Natural killer cell (primary cell): ENCODE results near the gene SF3A2. TPM values are rescaled to one million over a fixed set of nuclear protein-coding genes. Genes with fewer than 3 reads are reported as not detected.
"Not testable (repeated sequence)": the region's sequence is repeated elsewhere in the genome, so short reads cannot be mapped to it uniquely, and the experiment has no call there.

ENCODE experiments used
- ATAC-seq, 3 donors: fragments of 150-1000 bp in 2 of 3; fragments of 200-7000 bp in 1 of 3; cut with Tn5 transposase; 1 replicate in 1 of 3; 2 replicates in 2 of 3; pipeline ENCODE4 v1.10.0; 2021; ENCODE audit warnings: mild to moderate bottlenecking in 2 of 3, moderate library complexity in 2 of 3
- DNase-seq, 2 donors: peaks; one replicate each; pipeline versions ENCODE4 v3.0.0 to v3.0.0-alpha.2; 2013 to 2021; ENCODE audit warnings: mixed read lengths in 1 of 2
- H3K27ac ChIP-seq: one replicate; pipeline ENCODE4 v1.5.1; 2013; ENCODE audit warnings: mild to moderate bottlenecking, low read length
- H3K27me3 ChIP-seq: one replicate; pipeline ENCODE4 v1.6.1; 2013; ENCODE audit warnings: low read length; ENCODE audit not compliant: control insufficient read depth, insufficient read depth
- H3K36me3 ChIP-seq: one replicate; pipeline ENCODE4 v1.6.1; 2013; ENCODE audit warnings: low read length; ENCODE audit not compliant: control insufficient read depth, insufficient read depth
- H3K4me1 ChIP-seq: one replicate; pipeline ENCODE4 v1.6.1; 2013; ENCODE audit warnings: low read length; ENCODE audit not compliant: control insufficient read depth, insufficient read depth
- H3K4me3 ChIP-seq: one replicate; pipeline ENCODE4 v1.5.1; 2013; ENCODE audit warnings: low read length
- H3K9me3 ChIP-seq: one replicate; pipeline ENCODE4 v1.6.1; 2013; ENCODE audit warnings: low read length; ENCODE audit not compliant: control insufficient read depth, insufficient read depth
- H3K27ac Mint-ChIP-seq, 2 donors: one replicate each; pipeline ENCODE4 v1.8.0; 2022; ENCODE audit warnings: mild to moderate bottlenecking in 2 of 2, mixed read lengths in 2 of 2, moderate library complexity in 1 of 2
- H3K27me3 Mint-ChIP-seq, 2 donors: one replicate each; pipeline ENCODE4 v1.8.0; 2022; ENCODE audit warnings: low read depth in 2 of 2, mixed read lengths in 2 of 2
- H3K36me3 Mint-ChIP-seq: one replicate; pipeline ENCODE4 v1.8.0; 2022; ENCODE audit warnings: mixed read lengths
- H3K4me1 Mint-ChIP-seq, 2 donors: one replicate each; pipeline ENCODE4 v1.8.0; 2022; ENCODE audit warnings: mixed read lengths in 2 of 2
- H3K4me3 Mint-ChIP-seq: one replicate; pipeline ENCODE4 v1.8.0; 2022; ENCODE audit warnings: mild to moderate bottlenecking, moderate library complexity, mixed read lengths
- H3K9me3 Mint-ChIP-seq, 2 donors: one replicate each; pipeline ENCODE4 v1.8.0; 2022; ENCODE audit warnings: mixed read lengths in 2 of 2
- CTCF ChIP-seq: fragments of 200-600 bp; IDR thresholded peaks from one replicate; pipeline ENCODE4 v1.8.0; 2022; ENCODE audit warnings: antibody characterized with exemption
- whole genome bisulfite sequencing: methylation state at CpG from one replicate; pipeline ENCODE4 v1.1.7; 2013; ENCODE audit warnings: missing lambda C conversion rate; ENCODE audit not compliant: insufficient coverage; 5-methylcytosine and 5-hydroxymethylcytosine counted together
- intact Hi-C: fragments of 100-400 bp; cut with micrococcal nuclease; formaldehyde crosslinking; loops from one replicate; pipeline ENCODE4 v1.14.2; 2022
- total RNA-seq, 4 donors: library from RNA; stranded (reverse); fragments of 120-200 nt in 1 of 4; gene quantifications; one replicate each; pipeline versions ENCODE4 v1.2.3 to v1.2.4, GENCODE V29; 2013 to 2022

SF3A2 gene
- total RNA-seq, 3 donors from 2014 or later (not counting 1 experiment from before 2014, with no cell fraction given) = 143 to 165 (median 147) TPM

- H3K9me3 ChIP-seq = no peaks in the 10 kb centered on the region
- H3K4me3 Mint-ChIP-seq = no peak overlapping the region
- WGBS = 94% methylated on average over 37 of the region's 37 CpGs
- H3K27me3 Mint-ChIP-seq = no peaks in the 10 kb centered on the region
- H3K36me3 ChIP-seq = peaks cover 22% of the 10 kb centered on the region
- H3K4me1 ChIP-seq = no peaks in the 10 kb centered on the region
- no peaks in the 10 kb centered on the region for H3K27me3 ChIP-seq
- H3K27ac ChIP-seq = no peak overlapping the region
- ATAC-seq (no peak), DNase-seq (no peak)
- TF ChIP-seq CTCF = no peak
- peaks cover 19 to 33% of the 10 kb centered on the region in 2 donors for H3K4me1 Mint-ChIP-seq
- H3K27ac Mint-ChIP-seq = peak overlapping the region in 1 of 2 donors; percentile 52
- no peaks in the 10 kb centered on the region for H3K9me3 Mint-ChIP-seq
- no peak overlapping the region for H3K4me3 ChIP-seq
- intact Hi-C loops = no loop called here
- H3K36me3 Mint-ChIP-seq = no peaks in the 10 kb centered on the region
Observed at GRCh38 chr19:2199861-2200623, 36.6 kb upstream of the SF3A2 start.

GRCh38 chr19:2200624-2201294 lies 35.9 kb upstream of the SF3A2 start:
- intact Hi-C loops, H3K27ac ChIP-seq, H3K4me3 ChIP-seq, H3K4me3 Mint-ChIP-seq, H3K36me3 Mint-ChIP-seq, ATAC-seq, H3K9me3 ChIP-seq, H3K9me3 Mint-ChIP-seq, H3K27me3 ChIP-seq, H3K4me1 ChIP-seq, DNase-seq, H3K27me3 Mint-ChIP-seq: not testable (repeated sequence)
- H3K36me3 ChIP-seq = peaks cover 17% of the 10 kb centered on the region
- Mint-ChIP-seq H3K4me1 (peaks cover 19 to 33% of the 10 kb centered on the region in 2 donors), H3K27ac (peak overlapping the region in 1 of 2 donors; percentile 52)
- 97% methylated on average over 50 of the region's 50 CpGs for WGBS

GRCh38 chr19:2201473-2202148 lies 35.0 kb upstream of the SF3A2 start:
- Mint-ChIP-seq H3K9me3 (no peaks in the 10 kb centered on the region), H3K4me3 (no peak overlapping the region), H3K36me3 (no peaks in the 10 kb centered on the region), H3K27ac (peak overlapping the region; percentile 22 to 43), H3K4me1 (peaks cover 18 to 33% of the 10 kb centered on the region in 2 donors), H3K27me3 (no peaks in the 10 kb centered on the region)
- intact Hi-C loops = no loop called here
- 97% methylated on average over 21 of the region's 21 CpGs for WGBS
- Histone ChIP-seq H3K27me3 (no peaks in the 10 kb centered on the region), H3K27ac (no peak overlapping the region), H3K4me3 (no peak overlapping the region), H3K36me3 (peaks cover 15% of the 10 kb centered on the region), H3K9me3 (no peaks in the 10 kb centered on the region), H3K4me1 (no peaks in the 10 kb centered on the region)
- DNase-seq = no peak
- no peak for TF ChIP-seq CTCF
- ATAC-seq = no peak

- DNase-seq (no peak), ATAC-seq (no peak)
- WGBS = 96% methylated on average over 15 of the region's 15 CpGs
- no peaks in the 10 kb centered on the region for H3K36me3 Mint-ChIP-seq
- Histone ChIP-seq H3K4me3 (no peak overlapping the region), H3K27ac (no peak overlapping the region), H3K36me3 (peaks cover 20% of the 10 kb centered on the region), H3K9me3 (no peaks in the 10 kb centered on the region), H3K4me1 (no peaks in the 10 kb centered on the region), H3K27me3 (no peaks in the 10 kb centered on the region)
- H3K4me3 Mint-ChIP-seq = no peak overlapping the region
- no peak overlapping the region for H3K27ac Mint-ChIP-seq
- peaks cover 10 to 27% of the 10 kb centered on the region in 2 donors for H3K4me1 Mint-ChIP-seq
- intact Hi-C loops = no loop called here
- H3K9me3 Mint-ChIP-seq = no peaks in the 10 kb centered on the region
- no peaks in the 10 kb centered on the region for H3K27me3 Mint-ChIP-seq
- TF ChIP-seq CTCF = no peak
Observed at GRCh38 chr19:2202366-2202765, 34.3 kb upstream of the SF3A2 start.
